Measurements from ENCODE around the gene BCL2.

Gene BCL2

DNA sequence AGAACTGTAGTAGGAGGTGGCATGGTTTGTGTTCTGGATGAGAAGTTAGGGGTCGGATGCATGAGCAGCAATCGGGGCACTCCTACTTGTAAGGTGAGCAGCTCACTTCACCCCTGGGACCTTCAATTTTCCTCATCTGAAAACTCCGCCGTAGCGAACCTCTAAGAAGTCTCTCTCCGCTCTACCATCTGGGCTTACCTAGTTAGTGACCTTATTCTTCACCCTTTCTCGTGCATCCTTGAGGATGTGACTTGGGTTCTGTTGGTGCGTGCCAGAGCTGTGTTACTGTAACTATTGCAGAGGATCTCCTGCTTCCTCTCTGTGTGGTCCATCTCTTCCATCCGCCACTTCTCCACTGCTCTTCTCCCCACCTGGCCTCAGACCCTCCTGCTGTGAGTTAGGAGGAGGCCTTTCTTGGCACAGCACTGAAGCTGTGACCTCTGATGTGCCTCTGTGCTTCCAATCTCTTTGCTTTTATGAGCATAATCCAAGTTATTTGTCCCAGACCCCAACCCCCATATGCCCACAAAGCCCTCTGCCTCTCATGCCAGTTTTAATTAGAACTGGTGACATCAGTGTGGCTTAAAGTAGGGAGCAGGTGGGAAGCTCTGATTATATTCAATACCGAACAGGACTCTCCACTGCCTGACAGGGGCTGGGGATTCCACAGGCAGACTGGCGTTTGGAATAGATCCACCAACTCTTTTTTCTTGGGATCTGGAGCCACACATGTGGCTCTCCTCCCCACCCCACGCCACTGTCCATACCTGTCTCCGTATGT is 178.4 kb downstream of the BCL2 start:
- H3K27me3 ChIP-seq (ENCODE audit: control insufficient read depth, insufficient read depth, low read length): no peaks in the 10 kb centered on the region
- H3K9ac ChIP-seq (ENCODE audit: low read length): no peak overlapping the region
- no peak overlapping the region for H3K27ac ChIP-seq (ENCODE audit: low read depth, low read length)
- H3K36me3 ChIP-seq (ENCODE audit: control insufficient read depth, insufficient read depth, low read length): no peaks in the 10 kb centered on the region
- H3K4me1 ChIP-seq (ENCODE audit: control insufficient read depth, insufficient read depth, low read length): peaks cover 5% of the 10 kb centered on the region
- no peak overlapping the region for H3K4me3 ChIP-seq (ENCODE audit: low read length)

DNA sequence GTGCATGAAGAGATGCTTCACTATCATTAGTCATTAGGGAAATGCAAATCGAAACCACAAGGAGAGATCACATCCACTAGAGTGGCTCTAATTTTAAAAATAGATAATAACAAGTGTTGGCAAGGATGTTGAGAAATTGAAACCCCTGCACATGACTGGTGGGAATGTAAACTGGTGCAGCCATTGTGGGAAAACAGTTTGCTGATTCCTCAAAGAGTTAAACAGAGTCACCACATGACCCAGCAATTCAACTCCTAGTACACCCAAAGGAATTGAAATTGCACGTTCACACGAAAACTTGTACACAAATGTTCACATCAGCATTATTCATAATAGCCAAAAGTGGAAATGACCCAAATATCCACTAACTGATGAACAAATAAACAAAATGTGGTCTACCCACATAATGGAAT is 179.5 kb downstream of the BCL2 start:
- Histone ChIP-seq H3K4me3 (ENCODE audit: low read length) (no peak overlapping the region), H3K27ac (ENCODE audit: low read depth, low read length) (no peak overlapping the region), H3K4me1 (ENCODE audit: control insufficient read depth, insufficient read depth, low read length) (peaks cover 5% of the 10 kb centered on the region), H3K27me3 (ENCODE audit: control insufficient read depth, insufficient read depth, low read length) (no peaks in the 10 kb centered on the region), H3K36me3 (ENCODE audit: control insufficient read depth, insufficient read depth, low read length) (no peaks in the 10 kb centered on the region), H3K9ac (ENCODE audit: low read length) (no peak overlapping the region)

DNA sequence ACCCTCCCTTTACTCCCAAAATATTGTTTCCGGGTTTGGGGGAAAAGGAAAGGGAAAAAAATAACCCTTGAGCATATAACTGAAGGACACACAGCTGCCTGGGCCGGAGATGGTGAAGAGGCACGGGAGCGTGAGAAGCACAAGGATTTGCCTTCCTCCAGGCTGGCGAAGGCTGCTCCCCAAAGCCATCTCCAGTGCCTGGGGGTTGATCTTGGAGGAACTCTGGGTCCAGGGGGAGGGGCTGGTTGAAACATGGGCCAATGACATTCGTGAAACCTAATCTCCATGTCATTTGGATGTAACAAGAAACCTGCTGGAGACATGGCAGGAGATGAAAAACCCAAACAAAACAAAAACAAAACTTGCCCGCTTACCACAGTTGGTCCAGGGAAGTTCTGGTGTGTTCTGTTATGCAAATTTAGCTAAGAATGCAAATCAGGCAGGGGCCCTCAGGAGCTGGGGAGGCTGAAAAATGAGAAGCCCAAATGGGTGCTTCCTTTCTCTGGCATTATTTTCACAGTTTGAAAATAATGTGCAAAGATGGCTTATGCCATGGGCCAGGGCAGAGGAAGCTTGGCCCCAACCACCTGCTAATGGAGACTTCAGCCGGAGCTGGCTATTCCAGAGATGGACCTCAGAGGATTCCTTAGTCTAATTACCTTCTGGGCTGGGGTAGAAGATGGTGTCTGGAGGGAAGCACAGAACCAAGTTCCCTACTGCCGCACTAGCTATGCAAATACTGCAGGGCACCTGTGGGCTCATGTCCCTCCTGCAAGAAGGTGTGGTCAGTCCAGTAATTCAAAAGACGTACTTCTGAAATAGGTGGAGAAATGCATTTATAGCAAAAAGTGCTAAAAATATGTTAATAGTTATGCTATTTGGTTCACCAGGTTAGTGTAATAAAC is 180.9 kb downstream of the BCL2 start:
- H3K27ac ChIP-seq (ENCODE audit: low read depth, low read length): no peak overlapping the region
- peak overlapping the region; percentile 7 for H3K4me3 ChIP-seq (ENCODE audit: low read length)
- H3K36me3 ChIP-seq (ENCODE audit: control insufficient read depth, insufficient read depth, low read length): no peaks in the 10 kb centered on the region
- H3K9ac ChIP-seq (ENCODE audit: low read length): no peak overlapping the region
- peaks cover 5% of the 10 kb centered on the region for H3K4me1 ChIP-seq (ENCODE audit: control insufficient read depth, insufficient read depth, low read length)
- H3K27me3 ChIP-seq (ENCODE audit: control insufficient read depth, insufficient read depth, low read length): no peaks in the 10 kb centered on the region

DNA sequence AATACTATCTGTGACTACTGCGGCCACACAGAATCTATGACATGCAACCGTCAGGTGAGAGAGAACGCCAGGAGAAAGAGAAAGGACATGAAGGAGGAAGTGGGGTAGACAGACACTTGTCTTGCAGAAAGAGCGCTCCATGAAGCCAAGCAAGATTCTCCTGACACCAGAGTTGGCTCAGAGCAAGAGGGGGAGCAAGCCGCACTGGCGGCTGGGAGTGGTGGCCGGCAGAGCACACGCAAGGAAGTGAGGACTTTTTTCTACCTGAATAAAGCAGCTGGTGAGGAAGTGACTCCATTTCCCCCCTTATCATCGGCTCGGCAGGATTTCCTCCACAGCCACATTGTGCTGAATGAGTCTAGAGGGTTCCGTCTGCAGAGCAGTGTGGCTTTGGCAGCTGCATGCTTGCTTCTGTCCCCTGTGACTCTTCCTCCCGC is 181.6 kb downstream of the BCL2 start:
- Histone ChIP-seq H3K27me3 (ENCODE audit: control insufficient read depth, insufficient read depth, low read length) (no peaks in the 10 kb centered on the region), H3K36me3 (ENCODE audit: control insufficient read depth, insufficient read depth, low read length) (no peaks in the 10 kb centered on the region), H3K9ac (ENCODE audit: low read length) (no peak overlapping the region), H3K4me1 (ENCODE audit: control insufficient read depth, insufficient read depth, low read length) (peaks cover 5% of the 10 kb centered on the region), H3K4me3 (ENCODE audit: low read length) (peak overlapping the region; percentile 7), H3K27ac (ENCODE audit: low read depth, low read length) (no peak overlapping the region)

DNA sequence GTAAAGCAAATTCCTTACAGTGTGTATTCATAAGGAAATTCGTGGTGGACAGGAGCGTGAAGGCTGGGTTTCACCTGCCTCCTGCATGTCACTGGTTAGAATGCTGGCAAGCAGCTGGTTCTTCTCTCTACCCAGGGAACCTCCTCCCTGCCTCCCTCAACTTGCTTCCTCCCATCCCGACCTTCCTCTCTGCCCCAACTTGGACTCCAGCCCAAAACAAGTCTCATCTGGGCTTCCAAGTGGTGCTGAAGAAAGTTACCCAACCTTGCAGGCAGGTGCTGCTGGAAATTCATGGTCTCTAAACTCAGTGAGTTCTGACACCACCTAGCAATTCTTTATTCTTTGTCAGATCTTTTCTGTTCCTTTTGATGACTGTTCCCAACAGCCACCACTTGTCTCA is 184.5 kb downstream of the BCL2 start:
- Histone ChIP-seq H3K36me3 (ENCODE audit: control insufficient read depth, insufficient read depth, low read length) (no peaks in the 10 kb centered on the region), H3K4me3 (ENCODE audit: low read length) (no peak overlapping the region), H3K4me1 (ENCODE audit: control insufficient read depth, insufficient read depth, low read length) (no peaks in the 10 kb centered on the region), H3K9ac (ENCODE audit: low read length) (no peak overlapping the region), H3K27me3 (ENCODE audit: control insufficient read depth, insufficient read depth, low read length) (no peaks in the 10 kb centered on the region), H3K27ac (ENCODE audit: low read depth, low read length) (no peak overlapping the region)

DNA sequence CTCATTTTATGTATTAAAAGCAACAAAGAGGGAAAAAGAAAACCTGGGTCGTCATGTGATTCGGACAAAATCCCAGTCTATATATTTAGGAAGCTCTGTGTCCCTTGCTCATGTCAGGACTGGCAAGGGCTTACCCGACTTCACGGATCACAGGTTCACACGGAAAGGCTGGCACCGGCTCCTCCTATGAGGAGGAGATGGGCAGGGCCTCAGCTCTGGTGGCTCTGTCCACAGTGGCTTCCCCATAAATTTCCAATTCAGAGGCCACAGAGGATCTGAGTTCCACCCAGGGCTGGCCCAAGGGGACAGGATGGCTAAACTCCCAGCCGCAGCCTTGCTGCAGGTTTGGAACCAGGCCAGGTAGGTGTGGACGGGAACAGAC is 186.8 kb downstream of the BCL2 start:
- H3K27me3 ChIP-seq (ENCODE audit: control insufficient read depth, insufficient read depth, low read length): no peaks in the 10 kb centered on the region
- H3K4me3 ChIP-seq (ENCODE audit: low read length): no peak overlapping the region
- H3K36me3 ChIP-seq (ENCODE audit: control insufficient read depth, insufficient read depth, low read length): peaks cover under 1% of the 10 kb centered on the region
- no peak overlapping the region for H3K27ac ChIP-seq (ENCODE audit: low read depth, low read length)
- no peak overlapping the region for H3K9ac ChIP-seq (ENCODE audit: low read length)
- H3K4me1 ChIP-seq (ENCODE audit: control insufficient read depth, insufficient read depth, low read length): no peaks in the 10 kb centered on the region

DNA sequence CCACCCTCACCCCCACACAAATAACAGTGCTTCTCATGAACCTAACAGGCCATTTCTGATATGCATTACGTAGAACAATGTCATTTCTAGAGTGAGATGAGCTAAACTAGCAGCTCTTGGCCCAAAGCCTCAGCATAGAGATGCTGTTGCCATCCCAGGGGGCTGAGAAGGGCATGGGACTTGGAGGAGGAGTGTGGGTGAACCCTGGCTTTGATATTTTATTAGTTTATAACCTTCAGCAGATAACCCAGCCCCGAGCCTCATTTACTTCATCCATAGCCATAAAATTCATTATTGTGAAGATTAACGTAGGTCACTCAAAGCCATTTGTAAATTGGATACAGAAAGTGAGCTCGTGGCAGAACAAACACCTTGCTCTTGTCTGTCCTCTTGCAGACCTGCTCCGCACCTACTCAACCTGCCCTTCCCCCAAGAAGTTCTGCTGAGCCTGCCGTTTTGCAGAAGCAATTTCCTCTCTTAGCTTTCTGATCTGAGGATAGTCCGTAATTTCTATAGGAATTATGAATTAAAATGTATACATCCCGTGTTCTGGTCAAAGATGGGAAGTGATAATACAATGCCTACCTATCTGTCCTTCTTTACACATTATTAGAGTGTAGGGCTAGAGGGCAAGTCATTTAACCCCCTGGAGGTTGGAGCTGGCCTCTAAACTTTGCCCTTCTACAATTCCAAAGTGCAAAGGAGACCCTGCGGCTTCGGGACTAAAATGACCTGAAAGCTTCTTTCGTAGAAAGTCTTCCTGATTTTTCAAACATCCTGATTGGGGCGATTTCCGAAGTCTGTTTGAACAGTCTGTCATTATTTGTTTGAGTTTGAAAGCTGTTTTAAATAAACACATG is 187.4 kb downstream of the BCL2 start:
- H3K36me3 ChIP-seq (ENCODE audit: control insufficient read depth, insufficient read depth, low read length): peaks cover 3% of the 10 kb centered on the region
- no peaks in the 10 kb centered on the region for H3K27me3 ChIP-seq (ENCODE audit: control insufficient read depth, insufficient read depth, low read length)
- no peak overlapping the region for H3K9ac ChIP-seq (ENCODE audit: low read length)
- H3K4me1 ChIP-seq (ENCODE audit: control insufficient read depth, insufficient read depth, low read length): no peaks in the 10 kb centered on the region
- H3K4me3 ChIP-seq (ENCODE audit: low read length): no peak overlapping the region
- no peak overlapping the region for H3K27ac ChIP-seq (ENCODE audit: low read depth, low read length)

DNA sequence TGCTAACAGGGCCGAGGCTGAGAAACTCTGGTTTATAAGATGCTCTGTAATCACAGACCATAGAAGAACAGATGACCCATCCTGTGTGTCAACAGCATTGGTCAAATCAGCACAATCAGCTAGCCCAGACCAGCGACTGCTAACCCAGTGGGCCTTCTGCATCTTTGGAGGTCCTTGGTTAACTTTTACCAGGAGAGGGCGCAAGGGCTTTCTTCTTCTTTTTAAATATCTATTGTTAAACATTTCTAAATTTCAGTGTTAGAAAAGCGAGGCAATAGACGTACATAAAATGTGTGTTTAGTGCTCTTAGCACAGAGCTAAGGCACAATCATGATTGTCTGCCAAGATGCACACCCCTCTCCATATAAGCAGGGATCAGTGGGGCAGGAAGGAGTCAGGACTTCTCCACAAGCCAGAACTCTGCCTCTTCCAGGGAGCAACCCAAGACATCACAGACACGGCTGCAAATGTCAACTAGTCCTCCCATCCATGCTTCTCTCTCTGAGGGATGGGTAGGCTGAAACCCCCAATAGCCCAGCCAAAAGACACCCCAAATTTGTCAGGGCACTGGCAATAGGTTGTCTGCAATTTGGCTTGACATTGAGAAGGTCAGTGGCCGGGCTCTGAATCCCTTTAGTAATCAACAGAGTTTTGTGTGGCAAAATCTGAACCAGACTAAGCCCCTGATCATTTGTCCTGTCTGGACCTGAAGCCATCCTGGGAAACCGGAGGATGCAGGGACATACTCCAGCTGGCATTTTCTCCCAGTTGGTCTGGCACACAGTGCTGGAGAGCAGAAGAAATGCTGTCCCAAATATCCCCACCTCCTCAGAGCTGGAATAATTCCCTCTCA is 188.2 kb downstream of the BCL2 start:
- Histone ChIP-seq H3K27ac (ENCODE audit: low read depth, low read length) (no peak overlapping the region), H3K9ac (ENCODE audit: low read length) (no peak overlapping the region)

DNA sequence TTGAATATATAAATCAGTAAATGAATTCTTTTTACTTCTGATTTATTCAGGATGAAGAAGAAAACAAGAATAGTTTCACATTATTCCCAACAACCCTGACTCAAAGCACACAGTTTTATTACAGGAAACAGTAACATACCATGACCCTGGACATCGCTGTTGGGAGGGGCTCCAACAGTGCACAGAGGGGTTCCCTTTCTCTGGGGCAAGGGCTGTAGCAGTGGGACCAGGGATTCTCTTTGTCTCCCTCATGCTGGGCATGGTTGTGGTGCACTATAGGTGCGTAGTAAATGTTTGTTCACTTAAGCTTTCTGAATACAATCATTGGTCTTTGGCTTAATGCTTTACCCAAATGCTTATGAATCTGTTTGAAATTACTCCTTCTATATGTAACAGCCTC is 189.4 kb downstream of the BCL2 start:
- Histone ChIP-seq H3K27ac (ENCODE audit: low read depth, low read length) (no peak overlapping the region), H3K4me1 (ENCODE audit: control insufficient read depth, insufficient read depth, low read length) (no peaks in the 10 kb centered on the region), H3K36me3 (ENCODE audit: control insufficient read depth, insufficient read depth, low read length) (peaks cover 3% of the 10 kb centered on the region)

More for the DNA sequence above, 188.2 kb downstream of the BCL2 start:
- Histone ChIP-seq H3K36me3 (ENCODE audit: control insufficient read depth, insufficient read depth, low read length) (peaks cover 3% of the 10 kb centered on the region), H3K27me3 (ENCODE audit: control insufficient read depth, insufficient read depth, low read length) (no peaks in the 10 kb centered on the region), H3K4me1 (ENCODE audit: control insufficient read depth, insufficient read depth, low read length) (no peaks in the 10 kb centered on the region), H3K4me3 (ENCODE audit: low read length) (no peak overlapping the region)

DNA sequence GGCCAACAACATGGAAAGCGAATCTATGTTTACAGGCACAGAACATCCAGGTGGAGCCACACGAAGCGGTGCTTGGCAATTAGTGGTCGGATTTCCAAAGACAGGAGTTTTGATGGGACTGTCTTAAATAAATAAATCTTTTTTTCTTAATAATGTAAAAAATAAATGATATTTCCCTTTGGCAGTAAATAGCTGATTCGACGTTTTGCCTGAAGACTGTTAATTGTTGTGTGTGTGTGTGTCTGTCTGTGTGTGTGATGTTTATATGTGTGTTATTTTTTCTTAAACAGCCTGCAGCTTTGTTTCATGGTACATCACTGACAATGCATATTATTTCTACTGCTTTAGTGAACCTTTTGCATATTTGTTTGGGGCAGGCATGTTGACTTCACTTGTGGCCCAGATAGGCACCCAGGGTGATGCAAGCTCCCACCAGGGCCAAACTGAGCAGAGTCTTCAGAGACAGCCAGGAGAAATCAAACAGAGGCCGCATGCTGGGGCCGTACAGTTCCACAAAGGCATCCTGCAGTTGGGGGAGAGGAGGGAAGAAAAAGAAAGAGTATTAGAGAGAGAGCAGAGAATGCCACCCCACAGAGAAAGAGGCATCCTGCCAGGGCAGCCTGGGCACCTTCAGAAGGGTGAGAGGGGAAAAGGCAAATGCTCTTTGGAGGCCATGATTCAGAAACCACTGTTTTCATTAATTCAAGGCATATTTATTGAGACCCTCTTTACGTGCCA is 191.2 kb downstream of the BCL2 start:
- Histone ChIP-seq H3K9ac (ENCODE audit: low read length) (no peak overlapping the region), H3K36me3 (ENCODE audit: control insufficient read depth, insufficient read depth, low read length) (peaks cover 3% of the 10 kb centered on the region), H3K27ac (ENCODE audit: low read depth, low read length) (no peak overlapping the region), H3K4me3 (ENCODE audit: low read length) (no peak overlapping the region), H3K4me1 (ENCODE audit: control insufficient read depth, insufficient read depth, low read length) (no peaks in the 10 kb centered on the region), H3K27me3 (ENCODE audit: control insufficient read depth, insufficient read depth, low read length) (no peaks in the 10 kb centered on the region)

More for the DNA sequence above, 189.4 kb downstream of the BCL2 start:
- Histone ChIP-seq H3K27me3 (ENCODE audit: control insufficient read depth, insufficient read depth, low read length) (no peaks in the 10 kb centered on the region), H3K9ac (ENCODE audit: low read length) (no peak overlapping the region), H3K4me3 (ENCODE audit: low read length) (no peak overlapping the region)

All from rectal smooth muscle tissue (tissue), 1 donor.